ENCODE data around the gene ACAP2.

DNA sequence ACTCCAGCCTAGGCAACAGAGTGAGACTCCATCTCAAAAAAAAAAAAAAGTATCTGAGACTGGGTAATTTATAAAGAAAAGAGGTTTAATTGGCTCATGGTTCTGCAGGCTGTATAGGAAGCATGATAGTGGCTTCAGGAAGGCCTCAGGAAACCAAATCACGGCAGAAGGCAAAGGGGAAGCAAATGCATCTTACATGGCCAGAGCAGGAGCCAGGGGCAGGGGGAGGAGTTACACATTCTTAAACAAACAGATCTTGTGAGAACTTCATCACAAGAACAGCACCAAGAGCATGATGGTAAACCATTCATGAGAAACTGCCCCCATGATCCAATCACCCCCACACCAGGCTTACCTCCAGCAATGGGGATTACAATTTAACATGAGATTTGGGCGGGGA lies 37.2 kb downstream of the ACAP2 start:
- TF ChIP-seq, protein P1, sequence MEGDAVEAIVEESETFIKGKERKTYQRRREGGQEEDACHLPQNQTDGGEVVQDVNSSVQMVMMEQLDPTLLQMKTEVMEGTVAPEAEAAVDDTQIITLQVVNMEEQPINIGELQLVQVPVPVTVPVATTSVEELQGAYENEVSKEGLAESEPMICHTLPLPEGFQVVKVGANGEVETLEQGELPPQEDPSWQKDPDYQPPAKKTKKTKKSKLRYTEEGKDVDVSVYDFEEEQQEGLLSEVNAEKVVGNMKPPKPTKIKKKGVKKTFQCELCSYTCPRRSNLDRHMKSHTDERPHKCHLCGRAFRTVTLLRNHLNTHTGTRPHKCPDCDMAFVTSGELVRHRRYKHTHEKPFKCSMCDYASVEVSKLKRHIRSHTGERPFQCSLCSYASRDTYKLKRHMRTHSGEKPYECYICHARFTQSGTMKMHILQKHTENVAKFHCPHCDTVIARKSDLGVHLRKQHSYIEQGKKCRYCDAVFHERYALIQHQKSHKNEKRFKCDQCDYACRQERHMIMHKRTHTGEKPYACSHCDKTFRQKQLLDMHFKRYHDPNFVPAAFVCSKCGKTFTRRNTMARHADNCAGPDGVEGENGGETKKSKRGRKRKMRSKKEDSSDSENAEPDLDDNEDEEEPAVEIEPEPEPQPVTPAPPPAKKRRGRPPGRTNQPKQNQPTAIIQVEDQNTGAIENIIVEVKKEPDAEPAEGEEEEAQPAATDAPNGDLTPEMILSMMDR (IDR thresholded peaks at IDR 0.05; ENCODE audit: insufficient read depth, low read depth, low read length) = no peak
- TF ChIP-seq EZH2 (IDR thresholded peaks at IDR 0.05; ENCODE audit: insufficient read depth, low read length) = no peak
